ENCODE measurements around the gene USP4. TPM values are rescaled to one million over a fixed set of nuclear protein-coding genes. Genes with fewer than 3 reads are reported as not detected.

Gene USP4
- total and polyA plus RNA-seq, 2 of the 13 experiments (the other 11 are each of a cell fraction or from before 2014, with no cell fraction given), result 9.2 to 20.8 TPM

GRCh38 chr3:49358217-49358883, 18.5 kb upstream of the USP4 start, which contains the start of gene GPX1 (continued):
- TF ChIP-seq ARID4A (CRISPR knock-in tag; IDR thresholded peaks at IDR 0.05; ENCODE audit: borderline replicate concordance), result peak; percentile 89; the same call in 1 of the 2 replicates
- TF ChIP-seq RFXAP (CRISPR knock-in tag; IDR thresholded peaks at IDR 0.05; ENCODE audit: borderline replicate concordance), result peak; percentile 77; the same call in 1 of the 2 replicates
- TF ChIP-seq CTCF (CRISPR knock-in tag; IDR thresholded peaks at IDR 0.05), result peak; percentile 32; the same call in 1 of the 2 replicates
- TF ChIP-seq ZKSCAN1 (IDR thresholded peaks at IDR 0.05; ENCODE audit: low read length), result no peak
- TF ChIP-seq ATF4 (CRISPR knock-in tag; IDR thresholded peaks at IDR 0.05), result 0 out of 4 replicates have a peak, but pooled peaks of 1 of the 2 experiments have one; percentile 75
- no peak for TF ChIP-seq ZNF10 (CRISPR knock-in tag; IDR thresholded peaks at IDR 0.05; ENCODE audit: borderline replicate concordance, low read depth)
- no peak; the same call in none of the 2 replicates for TF ChIP-seq ZNF333 (CRISPR knock-in tag; IDR thresholded peaks at IDR 0.05; ENCODE audit: borderline replicate concordance)
- 0 out of 2 replicates have a peak, but pooled peaks have one; percentile 3 for TF ChIP-seq GTF2F1 (IDR thresholded peaks at IDR 0.05; ENCODE audit: low read length)
- peak; percentile 92 for TF ChIP-seq ZNF605 (CRISPR knock-in tag; IDR thresholded peaks at IDR 0.05)
- TF ChIP-seq MTF2 (CRISPR knock-in tag; IDR thresholded peaks at IDR 0.05; ENCODE audit: borderline replicate concordance), result no peak
- TF ChIP-seq KAT8 (CRISPR knock-in tag; IDR thresholded peaks at IDR 0.05), result peak; percentile 92
- TF ChIP-seq ZNF576 (CRISPR knock-in tag; IDR thresholded peaks at IDR 0.05), result no peak
- TF ChIP-seq NFKB2 (CRISPR knock-in tag; IDR thresholded peaks at IDR 0.05; ENCODE audit: borderline replicate concordance), result peak; percentile 74; the same call in 1 of the 2 replicates
- 0 out of 2 replicates have a peak, but pooled peaks have one; percentile 40 for TF ChIP-seq NFIB (CRISPR knock-in tag; IDR thresholded peaks at IDR 0.05; ENCODE audit: borderline replicate concordance)
- peak; percentile 64; the same call in 1 of the 2 replicates for TF ChIP-seq SNAPC4 (CRISPR knock-in tag; IDR thresholded peaks at IDR 0.05)
- TF ChIP-seq CBX1 (IDR thresholded peaks at IDR 0.05; ENCODE audit: low read depth), result no peak

Measured in HepG2 (cell line).